Testis (tissue), 3 donors: ENCODE measurements around the gene RASA3. TPM values are rescaled to one million over a fixed set of nuclear protein-coding genes. Genes with fewer than 3 reads are reported as not detected.

ENCODE experiments used
- DNase-seq: peaks from one replicate; pipeline ENCODE4 v3.0.0-alpha.2; 2019
- H3K27ac ChIP-seq, 2 donors: fragments of 200-600 bp; sonication (generic); one replicate each; pipeline ENCODE4 v1.5.1; 2019
- H3K27me3 ChIP-seq: fragments of 200-600 bp; sonication (generic); one replicate; pipeline ENCODE4 v1.5.1; 2019
- H3K36me3 ChIP-seq: fragments of 200-600 bp; sonication (generic); one replicate; pipeline ENCODE4 v1.5.1; 2017; ENCODE audit warnings: low read depth; ENCODE audit errors: missing control alignments
- H3K4me1 ChIP-seq: fragments of 200-600 bp; sonication (generic); one replicate; pipeline ENCODE4 v1.5.1; 2019
- H3K4me3 ChIP-seq, 2 donors: fragments of 200-600 bp; sonication (generic); one replicate each; pipeline ENCODE4 v1.5.1; 2017 to 2019
- H3K9me3 ChIP-seq: fragments of 200-600 bp; sonication (generic); one replicate; pipeline ENCODE4 v1.5.1; 2017
- POLR2A ChIP-seq: fragments of 450-650 bp; IDR thresholded peaks from one replicate; pipeline ENCODE4 v1.6.1; 2017; ENCODE audit warnings: antibody characterized with exemption, mild to moderate bottlenecking, moderate library complexity
- WGBS, 2 donors: methylation state at CpG; one replicate each; pipeline ENCODE4 v1.1.5; 2018; 5-methylcytosine and 5-hydroxymethylcytosine counted together
- intact Hi-C: fragments of 100-400 bp; cut with DNase I; formaldehyde crosslinking; loops from one replicate; pipeline ENCODE4 v1.15.1; 2023; ENCODE audit warnings: low total_unique reads
- polyA plus RNA-seq: library from polyadenylated mRNA; stranded (reverse); fragments of 350-450 nt; fragmentation: Illumina TruSeq; extraction: RNeasy Lipid Tissue Mini Kit (QIAGEN cat#74804); gene quantifications from one replicate; pipeline ENCODE4 v1.2.3, GENCODE V29; 2014; ENCODE audit warnings: low read depth, low replicate concordance; ENCODE audit not compliant: insufficient read depth
- total RNA-seq, 2 donors: library from RNA; depleted of rRNA; stranded (reverse); fragments of >200 nt; gene quantifications; one replicate each; pipeline ENCODE4 v1.2.3, GENCODE V29; 2016
- TF ChIP-seq, protein P1 (sequence below), 3 experiments: fragments of 450-650 bp in 2 of 3; fragments of 200-600 bp in 1 of 3; sonication (generic) in 1 of 3; IDR thresholded peaks; one replicate each; pipeline ENCODE4 v1.5.1; 2016 to 2019; ENCODE audit warnings: antibody characterized with exemption in 3 of 3, mild to moderate bottlenecking in 2 of 3, moderate library complexity in 1 of 3

RASA3 gene
- total and polyA plus RNA-seq, 3 donors from 2014 or later: 13.2 to 21.6 (median 16.4) TPM

DNA sequence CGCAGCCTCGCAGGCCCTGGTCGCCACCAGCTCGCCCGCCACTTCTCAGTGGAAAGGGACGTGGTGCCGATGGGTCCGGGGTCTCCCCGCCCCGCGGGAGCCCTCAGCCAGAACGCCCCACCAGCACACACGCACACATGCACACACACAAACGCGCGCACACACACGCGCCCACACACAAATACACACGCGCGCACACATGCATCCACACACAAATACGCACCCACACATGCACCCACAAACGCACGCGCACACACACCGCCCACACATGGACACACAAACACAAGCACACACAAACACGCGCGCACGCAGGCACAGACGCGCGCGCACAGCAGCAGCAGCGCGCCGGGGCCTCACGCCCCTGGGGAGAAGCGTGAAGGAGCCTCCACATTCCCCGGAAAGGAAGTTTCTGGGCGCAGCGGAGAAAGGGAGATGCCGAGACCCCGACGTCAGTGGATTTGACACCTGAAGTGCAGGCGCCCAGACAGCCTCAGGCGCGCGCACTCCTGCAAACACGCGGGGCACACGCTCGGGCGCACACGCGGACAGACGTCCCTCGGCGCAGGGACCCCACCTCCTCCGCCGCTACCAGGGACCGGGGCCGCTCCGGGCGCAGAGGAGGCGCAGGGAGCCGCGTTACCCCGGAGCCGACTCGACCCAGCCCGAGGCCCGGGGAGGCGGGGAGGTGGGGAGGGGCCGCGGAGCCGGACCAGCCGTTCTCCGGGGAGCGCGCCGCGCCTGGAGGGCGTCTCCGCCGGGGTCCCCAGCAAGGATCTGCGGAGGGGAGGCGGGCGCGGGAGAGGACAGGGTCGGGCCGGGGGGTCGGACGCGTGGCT is 622 bp downstream of the RASA3 start:
- DNase-seq: no peak
- TF ChIP-seq POLR2A: no peak
- TF ChIP-seq, protein P1, sequence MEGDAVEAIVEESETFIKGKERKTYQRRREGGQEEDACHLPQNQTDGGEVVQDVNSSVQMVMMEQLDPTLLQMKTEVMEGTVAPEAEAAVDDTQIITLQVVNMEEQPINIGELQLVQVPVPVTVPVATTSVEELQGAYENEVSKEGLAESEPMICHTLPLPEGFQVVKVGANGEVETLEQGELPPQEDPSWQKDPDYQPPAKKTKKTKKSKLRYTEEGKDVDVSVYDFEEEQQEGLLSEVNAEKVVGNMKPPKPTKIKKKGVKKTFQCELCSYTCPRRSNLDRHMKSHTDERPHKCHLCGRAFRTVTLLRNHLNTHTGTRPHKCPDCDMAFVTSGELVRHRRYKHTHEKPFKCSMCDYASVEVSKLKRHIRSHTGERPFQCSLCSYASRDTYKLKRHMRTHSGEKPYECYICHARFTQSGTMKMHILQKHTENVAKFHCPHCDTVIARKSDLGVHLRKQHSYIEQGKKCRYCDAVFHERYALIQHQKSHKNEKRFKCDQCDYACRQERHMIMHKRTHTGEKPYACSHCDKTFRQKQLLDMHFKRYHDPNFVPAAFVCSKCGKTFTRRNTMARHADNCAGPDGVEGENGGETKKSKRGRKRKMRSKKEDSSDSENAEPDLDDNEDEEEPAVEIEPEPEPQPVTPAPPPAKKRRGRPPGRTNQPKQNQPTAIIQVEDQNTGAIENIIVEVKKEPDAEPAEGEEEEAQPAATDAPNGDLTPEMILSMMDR (IDR thresholded peaks at IDR 0.05): no peak
- intact Hi-C loops: no loop called here

DNA sequence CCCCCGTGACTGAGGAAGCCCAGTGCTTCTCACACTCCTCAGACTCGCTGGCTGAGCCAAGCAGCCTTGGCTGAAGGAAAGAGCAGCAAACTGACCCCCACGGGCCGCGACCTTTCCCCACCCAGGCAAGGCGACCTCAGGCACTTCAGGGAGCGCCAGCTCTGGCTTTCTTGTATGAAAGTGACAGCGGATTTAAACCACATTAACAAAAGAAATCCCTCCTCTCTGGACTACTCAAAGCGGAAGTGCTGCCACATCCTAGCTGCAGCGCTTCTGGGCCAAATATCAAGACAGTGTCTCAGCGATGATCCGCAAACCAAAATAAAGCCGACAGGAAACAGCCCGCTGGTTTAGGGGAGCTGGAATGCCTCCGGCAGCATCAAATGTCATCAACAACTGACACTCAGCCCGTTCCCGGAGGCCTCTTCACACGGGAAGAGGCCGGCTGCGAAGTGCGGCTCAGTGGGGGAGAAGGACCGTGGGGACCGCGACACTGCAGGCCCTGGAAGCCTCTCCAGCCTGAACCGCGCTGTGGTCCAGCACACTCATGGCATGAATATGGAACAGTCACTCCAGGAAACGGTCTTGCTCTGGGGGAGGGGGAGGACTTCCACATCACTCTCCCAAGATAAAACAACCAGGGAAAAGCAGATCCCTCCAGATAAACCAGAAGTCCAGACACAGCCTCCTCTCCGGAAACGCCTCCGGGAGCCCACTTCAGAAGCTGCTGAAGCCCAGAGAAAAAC is 1.4 kb downstream of the RASA3 start:
- peak overlapping the region; percentile 61 to 78 for H3K4me3 ChIP-seq
- 10 to 22% methylated on average over 12 to 30 of the region's 30 CpGs for WGBS, 2 donors
- H3K36me3 ChIP-seq: no peaks in the 10 kb centered on the region
- peaks cover 12% of the 10 kb centered on the region for H3K4me1 ChIP-seq
- no peak for DNase-seq
- H3K9me3 ChIP-seq: no peaks in the 10 kb centered on the region
- no peaks in the 10 kb centered on the region for H3K27me3 ChIP-seq
- intact Hi-C loops: no loop called here
- TF ChIP-seq POLR2A: no peak
- TF ChIP-seq, protein P1 (IDR thresholded peaks at IDR 0.05): no peak
- H3K27ac ChIP-seq: peak overlapping the region in 1 of 2 donors; percentile 18

More for the DNA sequence above, 622 bp downstream of the RASA3 start:
- Histone ChIP-seq H3K36me3 (no peaks in the 10 kb centered on the region), H3K27ac (no peak overlapping the region), H3K4me1 (peaks cover 12% of the 10 kb centered on the region), H3K4me3 (peak overlapping the region; percentile 61 to 78), H3K27me3 (no peaks in the 10 kb centered on the region), H3K9me3 (no peaks in the 10 kb centered on the region)
- WGBS, 2 donors: 0% methylated on average over 24 to 91 of the region's 95 CpGs

DNA sequence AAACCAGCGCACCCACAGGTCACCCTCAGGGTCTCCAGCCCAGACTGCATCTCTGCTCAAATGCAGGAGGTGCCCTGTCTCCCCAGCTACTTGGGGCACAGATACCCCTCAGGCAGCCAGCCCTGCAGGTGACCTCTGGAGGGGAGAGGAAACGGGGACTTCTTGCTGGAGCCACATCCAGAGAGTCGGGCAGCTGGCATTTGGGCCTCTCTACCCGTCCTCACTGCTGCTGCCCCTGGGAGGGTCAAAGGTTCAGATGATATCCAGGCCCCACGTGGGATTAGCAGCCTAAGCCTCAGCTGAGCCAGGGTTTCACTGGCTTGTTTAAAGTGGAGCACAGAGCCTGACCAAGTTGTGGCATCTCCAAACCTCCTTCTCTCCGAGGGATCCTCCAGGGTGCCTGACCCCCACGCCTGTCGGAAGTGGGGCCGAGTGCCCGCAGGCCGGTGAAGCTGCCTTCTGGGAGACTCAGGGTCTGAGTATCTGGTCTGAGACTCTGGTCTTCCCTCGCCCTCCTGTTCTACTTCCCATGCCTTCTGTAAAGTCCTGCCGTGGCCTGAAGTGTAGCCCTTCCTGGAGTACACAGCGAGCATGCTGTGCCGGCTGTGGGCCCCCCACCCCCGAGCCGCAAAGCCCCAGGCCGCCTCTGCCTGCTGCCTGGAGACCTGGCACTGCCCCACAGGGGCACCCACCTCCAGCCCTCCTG is 2.1 kb downstream of the RASA3 start:
- H3K4me1 ChIP-seq: peaks cover 12% of the 10 kb centered on the region

DNA sequence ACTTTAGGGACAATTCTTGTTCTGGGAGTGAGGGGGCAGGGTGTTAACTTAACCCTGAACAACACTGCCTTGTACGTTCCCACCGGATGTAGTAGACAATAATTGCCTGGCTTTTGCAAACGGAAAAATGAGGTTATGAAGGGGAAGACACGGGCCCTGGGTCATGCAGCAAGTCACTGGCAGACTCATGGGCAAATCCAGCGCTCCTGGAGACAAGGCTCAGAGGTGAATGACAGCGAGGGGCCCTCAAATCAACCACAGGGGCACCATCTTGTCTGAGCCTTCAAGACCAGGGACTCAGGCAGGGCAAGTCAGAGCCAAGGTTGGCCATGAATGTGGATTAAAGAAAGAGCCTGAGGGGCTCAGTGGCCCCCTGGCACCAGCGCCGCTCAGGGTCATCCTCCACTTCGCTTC is 2.8 kb downstream of the RASA3 start:
- Histone ChIP-seq H3K9me3 (no peaks in the 10 kb centered on the region), H3K4me3 (no peak overlapping the region), H3K36me3 (no peaks in the 10 kb centered on the region), H3K27me3 (no peaks in the 10 kb centered on the region), H3K4me1 (peaks cover 12% of the 10 kb centered on the region), H3K27ac (no peak overlapping the region)
- WGBS, 2 donors: 82 to 88% methylated on average over 6 to 9 of the region's 9 CpGs
- no peak for TF ChIP-seq POLR2A
- TF ChIP-seq, protein P1 (IDR thresholded peaks at IDR 0.05): no peak
- DNase-seq: no peak
- intact Hi-C loops: no loop called here

More for the DNA sequence above, 2.1 kb downstream of the RASA3 start:
- no peak for DNase-seq
- no peaks in the 10 kb centered on the region for H3K27me3 ChIP-seq
- no peaks in the 10 kb centered on the region for H3K9me3 ChIP-seq
- intact Hi-C loops: no loop called here
- H3K36me3 ChIP-seq: no peaks in the 10 kb centered on the region
- 62 to 63% methylated on average over 12 to 18 of the region's 18 CpGs for WGBS, 2 donors
- H3K27ac ChIP-seq: peak overlapping the region in 1 of 2 donors; percentile 18
- TF ChIP-seq, protein P1 (IDR thresholded peaks at IDR 0.05): no peak
- no peak for TF ChIP-seq POLR2A
- peak overlapping the region in 1 of 2 donors; percentile 78 for H3K4me3 ChIP-seq
